ENCODE data around the gene ZPR1. TPM values are rescaled to one million over a fixed set of nuclear protein-coding genes. Genes with fewer than 3 reads are reported as not detected.

ZPR1 gene
- total RNA-seq, 1 experiment from 2014 or later: 139 TPM

DNA sequence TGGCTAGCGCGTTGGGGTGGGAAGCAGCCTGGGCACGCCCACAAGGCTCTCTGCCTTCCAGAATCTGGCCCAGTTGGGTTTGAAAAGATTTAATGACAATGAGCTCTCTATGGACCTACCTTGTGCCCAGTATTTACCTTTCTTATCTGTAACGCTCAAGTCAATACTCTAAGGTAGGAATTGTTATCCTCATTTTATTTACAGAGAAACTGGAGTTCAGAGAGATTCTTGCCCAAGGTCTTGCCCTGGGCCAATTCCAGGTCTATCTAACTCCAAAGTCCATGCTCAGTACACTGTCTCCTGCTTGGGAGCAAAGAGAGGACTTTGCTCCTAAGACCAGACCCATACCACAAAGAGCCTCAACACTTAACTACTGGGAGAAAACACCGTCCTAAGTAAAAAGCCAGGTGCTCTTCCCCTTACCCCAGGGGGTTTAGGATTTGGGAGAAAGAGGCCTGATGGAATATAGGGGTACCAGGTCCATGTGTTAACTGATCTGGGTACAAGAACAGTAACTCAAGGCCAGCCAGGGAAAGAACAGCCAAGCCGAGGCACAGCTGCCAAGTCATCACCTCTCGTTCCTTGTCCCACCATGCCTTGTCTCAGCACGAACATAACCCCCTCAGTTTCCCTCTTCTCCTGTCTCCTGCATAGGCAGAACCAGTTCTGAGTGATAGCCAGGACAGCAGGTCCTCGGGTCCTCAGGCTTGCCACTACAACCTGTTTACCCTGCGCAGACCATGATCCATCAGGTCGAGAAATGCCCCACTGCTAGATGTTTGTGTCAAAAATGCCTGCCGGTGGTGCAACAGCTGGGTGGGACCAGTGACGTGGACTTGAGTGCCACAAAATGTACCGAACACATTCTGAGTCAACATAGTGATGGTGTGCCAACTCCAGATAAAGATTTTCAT is 20.7 kb upstream of the ZPR1 start:
- Histone ChIP-seq H3K9me3 (ENCODE audit: control insufficient read depth, insufficient read depth, low read depth, low read length) (no peaks in the 10 kb centered on the region), H3K4me3 (ENCODE audit: low read depth in 2 of 2, low read length in 2 of 2) (no peak overlapping the region), H3K27me3 (ENCODE audit: control insufficient read depth, insufficient read depth, low read length) (no peaks in the 10 kb centered on the region), H3K27ac (ENCODE audit: low read length) (no peak overlapping the region), H3K4me1 (ENCODE audit: control insufficient read depth, insufficient read depth, low read length) (no peaks in the 10 kb centered on the region), H3K36me3 (ENCODE audit: control insufficient read depth, insufficient read depth, low read length) (no peaks in the 10 kb centered on the region)
- BruUV-seq (replicated peaks): no TSS peak
- TF ChIP-seq POLR2AphosphoS5 (IDR thresholded peaks at IDR 0.05; ENCODE audit: low read depth, low read length) (no peak), SIN3A (IDR thresholded peaks at IDR 0.05; ENCODE audit: borderline replicate concordance, insufficient read depth, low read depth, low read length) (no peak), TCF7L2 (IDR thresholded peaks at IDR 0.05; ENCODE audit: low read depth, low read length) (no peak), REST (IDR thresholded peaks at IDR 0.05; ENCODE audit: insufficient read depth in 1 of 2, low read depth in 2 of 2, low read length in 1 of 2) (no peak)
- TF ChIP-seq, protein P1, sequence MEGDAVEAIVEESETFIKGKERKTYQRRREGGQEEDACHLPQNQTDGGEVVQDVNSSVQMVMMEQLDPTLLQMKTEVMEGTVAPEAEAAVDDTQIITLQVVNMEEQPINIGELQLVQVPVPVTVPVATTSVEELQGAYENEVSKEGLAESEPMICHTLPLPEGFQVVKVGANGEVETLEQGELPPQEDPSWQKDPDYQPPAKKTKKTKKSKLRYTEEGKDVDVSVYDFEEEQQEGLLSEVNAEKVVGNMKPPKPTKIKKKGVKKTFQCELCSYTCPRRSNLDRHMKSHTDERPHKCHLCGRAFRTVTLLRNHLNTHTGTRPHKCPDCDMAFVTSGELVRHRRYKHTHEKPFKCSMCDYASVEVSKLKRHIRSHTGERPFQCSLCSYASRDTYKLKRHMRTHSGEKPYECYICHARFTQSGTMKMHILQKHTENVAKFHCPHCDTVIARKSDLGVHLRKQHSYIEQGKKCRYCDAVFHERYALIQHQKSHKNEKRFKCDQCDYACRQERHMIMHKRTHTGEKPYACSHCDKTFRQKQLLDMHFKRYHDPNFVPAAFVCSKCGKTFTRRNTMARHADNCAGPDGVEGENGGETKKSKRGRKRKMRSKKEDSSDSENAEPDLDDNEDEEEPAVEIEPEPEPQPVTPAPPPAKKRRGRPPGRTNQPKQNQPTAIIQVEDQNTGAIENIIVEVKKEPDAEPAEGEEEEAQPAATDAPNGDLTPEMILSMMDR (IDR thresholded peaks at IDR 0.05): no peak
- ChIA-PET CTCF (no interaction called here), POLR2A (no interaction called here)
- DNase-seq (ENCODE audit: low read depth, low spot score): no peak
- intact Hi-C loops (cut with micrococcal nuclease; ENCODE audit: unreplicated experiment): no loop called here
- no peak for ATAC-seq
- in situ Hi-C loops (cut with HindIII; ENCODE audit: low pct_unique_long_range_greater_than_20kb, low sequenced_read_pairs): no loop called here

GRCh38 chr11:116807601-116808261 is 19.9 kb upstream of the ZPR1 start:
- in situ Hi-C loops (cut with HindIII; ENCODE audit: low pct_unique_long_range_greater_than_20kb, low sequenced_read_pairs) (no loop called here), intact Hi-C loops (cut with micrococcal nuclease; ENCODE audit: unreplicated experiment) (no loop called here)
- no peak for ATAC-seq
- H3K36me3 ChIP-seq (ENCODE audit: control insufficient read depth, insufficient read depth, low read length): no peaks in the 10 kb centered on the region
- no peak for DNase-seq (ENCODE audit: low read depth, low spot score)
- no peak overlapping the region for H3K27ac ChIP-seq (ENCODE audit: low read length)
- TF ChIP-seq SIN3A (IDR thresholded peaks at IDR 0.05; ENCODE audit: borderline replicate concordance, insufficient read depth, low read depth, low read length) (no peak), REST (IDR thresholded peaks at IDR 0.05; ENCODE audit: insufficient read depth in 1 of 2, low read depth in 2 of 2, low read length in 1 of 2) (no peak), TCF7L2 (IDR thresholded peaks at IDR 0.05; ENCODE audit: low read depth, low read length) (no peak), POLR2AphosphoS5 (IDR thresholded peaks at IDR 0.05; ENCODE audit: low read depth, low read length) (no peak)
- TF ChIP-seq, protein P1 (IDR thresholded peaks at IDR 0.05): no peak
- H3K4me1 ChIP-seq (ENCODE audit: control insufficient read depth, insufficient read depth, low read length): no peaks in the 10 kb centered on the region
- H3K27me3 ChIP-seq (ENCODE audit: control insufficient read depth, insufficient read depth, low read length): no peaks in the 10 kb centered on the region
- ChIA-PET POLR2A (no interaction called here), CTCF (no interaction called here)
- BruUV-seq (replicated peaks): no TSS peak
- no peaks in the 10 kb centered on the region for H3K9me3 ChIP-seq (ENCODE audit: control insufficient read depth, insufficient read depth, low read depth, low read length)
- H3K4me3 ChIP-seq (ENCODE audit: low read depth in 2 of 2, low read length in 2 of 2): no peak overlapping the region

All from Panc1 (cell line).